Upper lobe of left lung (tissue), 6 donors: ENCODE data around the gene GMEB1. TPM values are rescaled to one million over a fixed set of nuclear protein-coding genes. Genes with fewer than 3 reads are reported as not detected.
"Not testable (repeated sequence)": the region's sequence is repeated elsewhere in the genome, so short reads cannot be mapped to it uniquely, and the experiment has no call there.

ENCODE experiments used
- ATAC-seq, 2 donors: fragments of 200-7000 bp; cut with Tn5 transposase; one replicate each; pipeline ENCODE4 v1.9.1; 2022; ENCODE audit warnings: mild to moderate bottlenecking in 2 of 2, moderate library complexity in 2 of 2; ENCODE audit not compliant: low FRiP score in 2 of 2
- DNase-seq, 2 donors: peaks; one replicate each; pipeline ENCODE4 v3.0.0-alpha.2; 2019 to 2020
- H3K27ac ChIP-seq, 4 donors: fragments of 200-600 bp; sonication (generic); one replicate each; pipeline ENCODE4 v1.5.1; 2016 to 2019
- H3K27me3 ChIP-seq, 4 donors: fragments of 200-600 bp; sonication (generic); one replicate each; pipeline ENCODE4 v1.5.1; 2017 to 2019
- H3K36me3 ChIP-seq, 4 donors: fragments of 200-600 bp; sonication (generic); one replicate each; pipeline ENCODE4 v1.5.1; 2016 to 2019
- H3K4me1 ChIP-seq, 4 donors: fragments of 200-600 bp; sonication (generic); one replicate each; pipeline ENCODE4 v1.5.1; 2018 to 2019
- H3K4me3 ChIP-seq, 4 donors: fragments of 200-600 bp; sonication (generic); one replicate each; pipeline ENCODE4 v1.5.1; 2017 to 2019; ENCODE audit warnings: mild to moderate bottlenecking in 2 of 4, moderate library complexity in 1 of 4
- H3K9me3 ChIP-seq, 4 donors: fragments of 200-600 bp; sonication (generic); one replicate each; pipeline ENCODE4 v1.5.1; 2018 to 2019
- EP300 ChIP-seq, 4 donors: sonication (generic); formaldehyde crosslinking; IDR thresholded peaks; one replicate each; pipeline ENCODE4 v1.5.1; 2017; ENCODE audit warnings: antibody characterized with exemption in 4 of 4, control low read depth in 2 of 4
- POLR2A ChIP-seq, 4 donors: fragments of 450-650 bp; IDR thresholded peaks; one replicate each; pipeline ENCODE4 v1.5.1; 2016 to 2017; ENCODE audit warnings: antibody characterized with exemption in 4 of 4, mild to moderate bottlenecking in 2 of 4
- POLR2AphosphoS5 ChIP-seq, 2 donors: sonication (generic); formaldehyde crosslinking; IDR thresholded peaks; one replicate each; pipeline ENCODE4 v1.5.1; 2017; ENCODE audit warnings: antibody characterized with exemption in 2 of 2
- WGBS, 2 donors: methylation state at CpG; one replicate each; pipeline ENCODE4 v1.1.5; 2017 to 2018; 5-methylcytosine and 5-hydroxymethylcytosine counted together
- total RNA-seq, 6 donors: library from RNA; depleted of rRNA in 4 of 6; stranded (reverse); fragments of >200 nt in 4 of 6; gene quantifications; one replicate each; pipeline versions ENCODE4 v1.1.0 to v1.2.1, GENCODE V29; 2016 to 2021
- TF ChIP-seq, protein P1 (sequence below), 6 experiments: fragments of 450-650 bp in 4 of 6; fragments of 200-600 bp in 2 of 6; sonication (generic) in 2 of 6; IDR thresholded peaks; one replicate each; pipeline ENCODE4 v1.5.1; 2016 to 2019; ENCODE audit warnings: antibody characterized with exemption in 6 of 6
- donor health status: DM: no; HTN: no; CAD: no; lungs with moderate emphysema.
- donor health status: DM: no; HTN: yes; CAD: no; lungs with severe emphysema.

Gene GMEB1
- total RNA-seq, 6 donors from 2014 or later, result 7.3 to 14.3 (median 10.5) TPM

- no peak overlapping the region for H3K27ac ChIP-seq
- H3K9me3 ChIP-seq, result no peaks in the 10 kb centered on the region
- ATAC-seq (no peak), DNase-seq (no peak)
- no peaks in the 10 kb centered on the region for H3K4me1 ChIP-seq
- no peaks in the 10 kb centered on the region for H3K27me3 ChIP-seq
- H3K4me3 ChIP-seq, result no peak overlapping the region
- H3K36me3 ChIP-seq, result no peaks in the 10 kb centered on the region
- TF ChIP-seq, protein P1, sequence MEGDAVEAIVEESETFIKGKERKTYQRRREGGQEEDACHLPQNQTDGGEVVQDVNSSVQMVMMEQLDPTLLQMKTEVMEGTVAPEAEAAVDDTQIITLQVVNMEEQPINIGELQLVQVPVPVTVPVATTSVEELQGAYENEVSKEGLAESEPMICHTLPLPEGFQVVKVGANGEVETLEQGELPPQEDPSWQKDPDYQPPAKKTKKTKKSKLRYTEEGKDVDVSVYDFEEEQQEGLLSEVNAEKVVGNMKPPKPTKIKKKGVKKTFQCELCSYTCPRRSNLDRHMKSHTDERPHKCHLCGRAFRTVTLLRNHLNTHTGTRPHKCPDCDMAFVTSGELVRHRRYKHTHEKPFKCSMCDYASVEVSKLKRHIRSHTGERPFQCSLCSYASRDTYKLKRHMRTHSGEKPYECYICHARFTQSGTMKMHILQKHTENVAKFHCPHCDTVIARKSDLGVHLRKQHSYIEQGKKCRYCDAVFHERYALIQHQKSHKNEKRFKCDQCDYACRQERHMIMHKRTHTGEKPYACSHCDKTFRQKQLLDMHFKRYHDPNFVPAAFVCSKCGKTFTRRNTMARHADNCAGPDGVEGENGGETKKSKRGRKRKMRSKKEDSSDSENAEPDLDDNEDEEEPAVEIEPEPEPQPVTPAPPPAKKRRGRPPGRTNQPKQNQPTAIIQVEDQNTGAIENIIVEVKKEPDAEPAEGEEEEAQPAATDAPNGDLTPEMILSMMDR (IDR thresholded peaks at IDR 0.05), result no peak
- TF ChIP-seq EP300 (IDR thresholded peaks at IDR 0.05) (no peak), POLR2AphosphoS5 (IDR thresholded peaks at IDR 0.05) (no peak), POLR2A (IDR thresholded peaks at IDR 0.05) (no peak)
Measured at GRCh38 chr1:28675924-28676257, 7.3 kb downstream of the GMEB1 start.

DNA sequence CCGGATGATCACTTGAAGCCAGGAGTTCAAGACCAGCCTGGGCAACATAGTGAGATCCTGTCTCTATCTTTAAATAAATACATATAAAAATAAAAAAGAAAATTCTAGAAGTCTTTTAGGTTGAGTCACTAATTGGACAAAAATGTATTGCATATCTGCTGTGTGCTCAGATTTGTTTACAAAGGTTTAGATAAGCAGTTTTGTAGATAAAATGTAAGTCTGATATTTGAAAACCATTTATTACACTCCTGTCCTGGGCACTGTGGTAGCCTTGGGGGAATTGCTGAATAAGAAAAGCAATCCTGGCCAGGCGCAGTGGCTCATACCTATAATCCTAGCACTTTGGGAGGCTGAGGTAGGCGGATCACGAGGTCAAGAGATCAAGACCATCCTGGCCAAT lies 11.6 kb downstream of the GMEB1 start:
- WGBS, 2 donors, result 92 to 93% methylated on average over 4 of the region's 4 CpGs
- H3K4me3 ChIP-seq, result no peak overlapping the region
- ATAC-seq, result no peak
- no peaks in the 10 kb centered on the region for H3K27me3 ChIP-seq
- no peaks in the 10 kb centered on the region for H3K9me3 ChIP-seq
- no peak for DNase-seq
- TF ChIP-seq POLR2AphosphoS5 (IDR thresholded peaks at IDR 0.05) (no peak), POLR2A (IDR thresholded peaks at IDR 0.05) (no peak), EP300 (IDR thresholded peaks at IDR 0.05) (no peak)
- TF ChIP-seq, protein P1 (IDR thresholded peaks at IDR 0.05), result no peak
- H3K36me3 ChIP-seq, result peaks cover 0 to 35% (median 11%) of the 10 kb centered on the region in 4 donors
- no peaks in the 10 kb centered on the region for H3K4me1 ChIP-seq
- H3K27ac ChIP-seq, result no peak overlapping the region

GRCh38 chr1:28682840-28683239 lies 14.3 kb downstream of the GMEB1 start:
- H3K36me3 ChIP-seq, result peaks cover 0 to 41% (median 17%) of the 10 kb centered on the region in 4 donors

GRCh38 chr1:28684937-28685336 lies 16.4 kb downstream of the GMEB1 start:
- Histone ChIP-seq H3K4me3 (no peak overlapping the region), H3K9me3 (no peaks in the 10 kb centered on the region), H3K27ac (no peak overlapping the region), H3K27me3 (no peaks in the 10 kb centered on the region), H3K36me3 (peaks cover 0 to 41% (median 19%) of the 10 kb centered on the region in 4 donors), H3K4me1 (no peaks in the 10 kb centered on the region)
- no peak for DNase-seq
- ATAC-seq, result no peak
- TF ChIP-seq POLR2A (IDR thresholded peaks at IDR 0.05) (no peak), POLR2AphosphoS5 (IDR thresholded peaks at IDR 0.05) (no peak), EP300 (IDR thresholded peaks at IDR 0.05) (no peak)
- TF ChIP-seq, protein P1 (IDR thresholded peaks at IDR 0.05), result no peak
- WGBS, 2 donors, result 81 to 89% methylated on average over 4 of the region's 4 CpGs

More at GRCh38 chr1:28682840-28683239, 14.3 kb downstream of the GMEB1 start:
- no peak overlapping the region for H3K4me3 ChIP-seq
- TF ChIP-seq POLR2A (IDR thresholded peaks at IDR 0.05), result no peak
- no peak for TF ChIP-seq EP300 (IDR thresholded peaks at IDR 0.05)
- no peak for TF ChIP-seq POLR2AphosphoS5 (IDR thresholded peaks at IDR 0.05)
- TF ChIP-seq, protein P1 (IDR thresholded peaks at IDR 0.05), result no peak
- DNase-seq (no peak), ATAC-seq (no peak)
- no peaks in the 10 kb centered on the region for H3K27me3 ChIP-seq
- H3K27ac ChIP-seq, result no peak overlapping the region
- no peaks in the 10 kb centered on the region for H3K9me3 ChIP-seq
- WGBS, 2 donors, result 90 to 94% methylated on average over 6 of the region's 6 CpGs
- H3K4me1 ChIP-seq, result no peaks in the 10 kb centered on the region

- DNase-seq, H3K4me3 ChIP-seq, H3K27me3 ChIP-seq, ATAC-seq, H3K4me1 ChIP-seq, H3K9me3 ChIP-seq, H3K27ac ChIP-seq: not testable (repeated sequence)
- H3K36me3 ChIP-seq, result peaks cover 13 to 56% (median 29%) of the 10 kb centered on the region in 4 donors
- 90 to 93% methylated on average over 1 of the region's 1 CpG for WGBS, 2 donors
Measured at GRCh38 chr1:28691627-28692026, 23.0 kb downstream of the GMEB1 start.
